GM10266 (cell line): ENCODE measurements around the gene SBK3.
"Not testable (repeated sequence)": the region's sequence is repeated elsewhere in the genome, so short reads cannot be mapped to it uniquely, and the experiment has no call there.

Source experiments
- DNase-seq: peaks from one replicate; pipeline ENCODE4 v3.0.0; 2012; ENCODE audit errors: extremely low spot score
- CTCF ChIP-seq: IDR thresholded peaks from 2 replicates; pipeline ENCODE4 v1.5.1; 2012; ENCODE audit warnings: mild to moderate bottlenecking, low read depth; ENCODE audit not compliant: control insufficient read depth, insufficient read depth; ENCODE audit errors: missing control alignments

Gene SBK3

GRCh38 chr19:55580628-55581144, 35.3 kb upstream of the SBK3 start, which contains the start of gene ZNF579:
TSS of gene ZNF579 (minus strand) at chr19:55580848. CDS start at chr19:55579639, 1,209 bp downstream.
- TF ChIP-seq CTCF, result no peak
- peak; percentile 92 for DNase-seq

- DNase-seq, result peak; percentile 71
Observed at GRCh38 chr19:55579766-55580621, 34.7 kb upstream of the SBK3 start.

GRCh38 chr19:55578761-55579747, 33.7 kb upstream of the SBK3 start:
- TF ChIP-seq CTCF, result no peak
- DNase-seq, result no peak

More at GRCh38 chr19:55579766-55580621, 34.7 kb upstream of the SBK3 start:
- no peak for TF ChIP-seq CTCF

GRCh38 chr19:55578031-55578760, 32.9 kb upstream of the SBK3 start:
- no peak for TF ChIP-seq CTCF

GRCh38 chr19:55576746-55577145, 31.4 kb upstream of the SBK3 start:
- TF ChIP-seq CTCF, result no peak
- no peak for DNase-seq

More at GRCh38 chr19:55578031-55578760, 32.9 kb upstream of the SBK3 start:
- no peak for DNase-seq

- not testable (repeated sequence) for DNase-seq
Observed at GRCh38 chr19:55573929-55574328, 28.6 kb upstream of the SBK3 start.

- DNase-seq, result not testable (repeated sequence)
Observed at GRCh38 chr19:55569477-55569876, 24.1 kb upstream of the SBK3 start.
